ENCODE results near the gene NCAPG.

NCAPG gene

GRCh38 chr4:17773135-17773698 is 37.6 kb upstream of the NCAPG start:
- DNase-seq (ENCODE audit: extremely low spot score) = no peak
- ChIA-PET CTCF (interaction anchor here (3.2 kb wide), 1 partner anchor 10 kb away, joined by 12 read pairs; no protein-coding TSS in a partner anchor), POLR2A (no interaction called here)
- TF ChIP-seq CTCF (IDR thresholded peaks at IDR 0.05; ENCODE audit: control extremely low read depth, extremely low read depth, low read depth, missing control alignments) = no peak

GRCh38 chr4:17778431-17778830 is 32.3 kb upstream of the NCAPG start:
- no peak for TF ChIP-seq CTCF (IDR thresholded peaks at IDR 0.05; ENCODE audit: control extremely low read depth, extremely low read depth, low read depth, missing control alignments)
- no peak for DNase-seq (ENCODE audit: extremely low spot score)
- POLR2A ChIA-PET = no interaction called here
- CTCF ChIA-PET = interaction anchor here (1.0 kb wide), 1 partner anchor 15 kb away, joined by 3 read pairs; no protein-coding TSS in a partner anchor

GRCh38 chr4:17780501-17781299 is 30.1 kb upstream of the NCAPG start:
- ChIA-PET POLR2A (no interaction called here), CTCF (interaction anchor here (0.7 to 2.0 kb wide), 2 partner anchors 17 to 232 kb away, joined by 3 to 7 read pairs; no protein-coding TSS in a partner anchor)
- no peak for TF ChIP-seq CTCF (IDR thresholded peaks at IDR 0.05; ENCODE audit: control extremely low read depth, extremely low read depth, low read depth, missing control alignments)
- DNase-seq (ENCODE audit: extremely low spot score) = no peak

- no peak for TF ChIP-seq CTCF (IDR thresholded peaks at IDR 0.05; ENCODE audit: control extremely low read depth, extremely low read depth, low read depth, missing control alignments)
- ChIA-PET POLR2A (no interaction called here), CTCF (interaction anchor here (0.7 to 2.0 kb wide), 2 partner anchors 16 to 233 kb away, joined by 3 to 7 read pairs; no protein-coding TSS in a partner anchor)
- DNase-seq (ENCODE audit: extremely low spot score) = no peak
These were observed 29.2 kb upstream of the NCAPG start, which contains the start of gene FAM184B for GRCh38 chr4:17781300-17782287. TSS of gene FAM184B (minus strand) at chr4:17781621. CDS start at chr4:17781299, 322 bp downstream.

- no peak for DNase-seq (ENCODE audit: extremely low spot score)
- no peak for TF ChIP-seq CTCF (IDR thresholded peaks at IDR 0.05; ENCODE audit: control extremely low read depth, extremely low read depth, low read depth, missing control alignments)
- CTCF ChIA-PET = interaction anchor here (0.9 to 2.3 kb wide), 2 partner anchors 14 to 22 kb away, joined by 3 to 7 read pairs; no protein-coding TSS in a partner anchor
- POLR2A ChIA-PET = no interaction called here
These were observed 24.9 kb upstream of the NCAPG start for GRCh38 chr4:17785858-17786257.

- TF ChIP-seq CTCF (IDR thresholded peaks at IDR 0.05; ENCODE audit: control extremely low read depth, extremely low read depth, low read depth, missing control alignments) = no peak
- CTCF ChIA-PET = interaction anchor here (1.1 to 2.3 kb wide), 4 partner anchors 13 to 30 kb away, joined by 3 to 7 read pairs (median 5); no protein-coding TSS in a partner anchor
- POLR2A ChIA-PET = no interaction called here
- DNase-seq (ENCODE audit: extremely low spot score) = no peak
These were observed 24.2 kb upstream of the NCAPG start for GRCh38 chr4:17786567-17786966.

All from GM10248 (cell line).